Esophagus squamous epithelium (tissue), 4 donors: ENCODE results near the gene STRAP.

Experiments
- CTCF ChIP-seq, 6 experiments: fragments of 450-650 bp in 4 of 6; fragments of 200-600 bp in 2 of 6; sonication (generic) in 2 of 6; IDR thresholded peaks; one replicate each; pipeline ENCODE4 v1.5.1; 2016 to 2019; ENCODE audit warnings: antibody characterized with exemption in 6 of 6, mild to moderate bottlenecking in 4 of 6, moderate library complexity in 4 of 6
- POLR2A ChIP-seq, 4 donors: fragments of 450-650 bp; IDR thresholded peaks; one replicate each; pipeline ENCODE4 v1.6.1; 2017; ENCODE audit warnings: antibody characterized with exemption in 4 of 4, mild to moderate bottlenecking in 4 of 4, moderate library complexity in 3 of 4

DNA sequence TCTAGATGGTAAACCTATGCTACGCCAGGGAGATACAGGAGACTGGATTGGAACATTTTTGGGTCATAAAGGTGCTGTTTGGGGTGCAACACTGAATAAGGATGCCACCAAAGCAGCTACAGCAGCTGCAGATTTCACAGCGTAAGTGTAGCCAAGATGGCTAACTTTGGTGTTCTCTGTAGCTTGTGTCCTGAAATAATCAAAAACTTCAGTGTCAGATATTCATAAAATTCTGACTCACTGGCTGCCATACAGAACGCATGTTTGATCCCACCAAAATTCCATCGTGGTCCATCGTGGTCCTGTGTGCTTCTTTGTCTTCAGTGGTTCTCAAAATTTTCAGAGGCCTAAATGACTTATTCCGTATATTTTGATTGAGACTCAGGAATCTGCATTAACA is 1.3 kb downstream of the STRAP start:
- TF ChIP-seq CTCF (IDR thresholded peaks at IDR 0.05) (no peak), POLR2A (IDR thresholded peaks at IDR 0.05) (no peak)
